T1000 (cell line): ENCODE measurements around the gene WDR90.

Source experiments
- DNase-seq: peaks from one replicate; lab custom pipeline; 2025; ENCODE audit warnings: mixed read lengths; lab: John Stamatoyannopoulos, UW

The WDR90 gene

DNA sequence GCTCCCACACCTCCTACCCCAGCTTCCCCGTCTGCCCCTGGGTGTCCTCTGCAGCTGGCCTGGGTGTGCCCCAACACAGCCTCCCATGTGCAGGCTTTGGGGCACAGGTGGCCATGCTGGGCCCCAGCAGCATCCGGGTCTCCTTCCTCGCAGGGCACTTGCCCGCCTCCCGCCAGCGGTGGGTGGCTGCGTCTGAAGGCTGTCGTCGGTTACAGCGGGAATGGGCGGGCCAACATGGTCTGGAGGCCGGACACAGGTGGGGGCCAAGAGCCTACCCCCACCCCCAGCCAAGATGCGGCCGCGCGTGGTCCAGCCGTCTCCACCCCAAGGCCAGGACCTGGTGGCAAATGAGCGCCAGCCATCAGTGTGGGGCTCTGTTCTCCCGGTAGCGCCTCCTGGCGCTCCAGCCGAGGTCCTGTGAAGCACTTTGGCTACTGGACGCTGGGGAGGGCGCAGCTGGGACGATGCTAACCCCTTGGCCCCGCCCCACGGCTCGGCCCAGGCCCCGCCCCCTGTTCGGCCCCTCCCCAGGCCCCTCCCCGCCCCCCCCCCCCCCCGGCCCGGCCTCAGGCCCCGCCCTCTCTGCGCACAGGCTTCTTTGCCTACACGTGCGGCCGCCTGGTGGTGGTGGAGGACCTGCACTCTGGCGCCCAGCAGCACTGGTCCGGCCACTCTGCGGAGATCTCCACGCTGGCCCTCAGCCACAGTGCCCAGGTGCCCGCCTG lies 11.5 kb downstream of the WDR90 start:
- peak; percentile 80 for DNase-seq

DNA sequence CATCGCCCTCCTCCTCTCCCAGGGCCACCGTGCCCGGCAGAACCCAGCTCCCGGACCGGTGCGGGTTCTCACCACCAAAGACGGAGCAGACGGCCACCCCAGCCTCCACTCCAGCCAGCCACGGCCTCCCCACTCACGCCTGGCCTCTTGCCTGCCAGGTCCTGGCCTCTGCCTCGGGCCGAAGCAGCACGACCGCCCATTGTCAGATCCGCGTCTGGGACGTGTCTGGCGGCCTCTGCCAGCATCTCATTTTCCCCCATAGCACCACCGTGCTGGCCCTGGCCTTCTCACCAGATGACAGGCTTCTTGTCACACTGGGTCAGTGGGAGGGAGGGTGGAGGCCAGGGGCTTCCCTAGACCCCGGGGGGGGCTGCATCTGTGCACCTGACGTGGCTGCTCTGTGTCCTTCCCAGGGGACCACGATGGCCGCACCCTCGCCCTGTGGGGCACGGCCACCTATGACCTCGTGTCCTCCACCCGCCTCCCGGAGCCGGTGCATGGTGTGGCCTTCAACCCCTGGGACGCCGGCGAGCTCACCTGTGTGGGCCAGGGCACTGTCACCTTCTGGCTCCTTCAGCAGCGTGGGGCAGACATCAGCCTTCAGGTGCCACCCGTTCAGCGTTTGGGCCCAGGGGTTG lies 12.1 kb downstream of the WDR90 start:
- DNase-seq: no peak

DNA sequence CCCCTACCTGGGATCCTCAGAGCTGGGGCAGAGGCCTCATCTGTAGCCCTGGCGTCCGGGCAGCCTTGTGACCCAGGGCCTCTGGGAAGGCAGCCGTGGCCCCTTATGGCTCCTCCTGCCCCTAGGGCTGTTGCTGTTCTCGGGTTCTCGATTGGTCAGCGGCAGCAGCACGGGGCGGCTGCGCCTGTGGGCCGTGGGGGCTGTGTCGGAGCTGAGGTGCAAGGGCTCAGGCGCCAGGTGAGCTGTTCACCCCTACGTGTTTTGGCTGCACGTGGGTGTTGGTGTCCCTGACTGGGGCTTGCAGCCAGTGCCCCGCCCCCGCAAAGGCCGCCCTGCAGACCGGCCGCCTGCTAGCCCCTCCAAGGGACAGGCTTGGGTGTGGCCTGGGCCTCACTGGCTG lies 12.9 kb downstream of the WDR90 start:
- no peak for DNase-seq

DNA sequence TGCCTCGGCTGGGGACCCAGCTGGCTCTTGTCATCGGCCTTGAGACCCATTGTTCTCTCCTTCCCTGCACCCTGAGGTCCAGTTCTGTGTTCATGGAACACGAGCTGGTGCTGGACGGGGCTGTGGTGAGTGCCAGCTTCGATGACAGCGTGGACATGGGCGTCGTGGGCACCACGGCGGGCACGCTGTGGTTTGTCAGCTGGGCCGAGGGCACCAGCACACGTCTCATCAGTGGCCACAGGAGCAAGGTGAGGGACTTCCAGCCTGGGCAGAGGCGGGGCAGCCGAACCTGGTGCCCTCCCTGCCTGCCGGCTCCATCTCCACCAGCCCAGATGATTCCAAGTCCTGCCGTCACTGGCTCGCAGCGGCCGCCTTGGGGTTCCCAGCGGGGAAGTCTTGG lies 13.4 kb downstream of the WDR90 start:
- no peak for DNase-seq

DNA sequence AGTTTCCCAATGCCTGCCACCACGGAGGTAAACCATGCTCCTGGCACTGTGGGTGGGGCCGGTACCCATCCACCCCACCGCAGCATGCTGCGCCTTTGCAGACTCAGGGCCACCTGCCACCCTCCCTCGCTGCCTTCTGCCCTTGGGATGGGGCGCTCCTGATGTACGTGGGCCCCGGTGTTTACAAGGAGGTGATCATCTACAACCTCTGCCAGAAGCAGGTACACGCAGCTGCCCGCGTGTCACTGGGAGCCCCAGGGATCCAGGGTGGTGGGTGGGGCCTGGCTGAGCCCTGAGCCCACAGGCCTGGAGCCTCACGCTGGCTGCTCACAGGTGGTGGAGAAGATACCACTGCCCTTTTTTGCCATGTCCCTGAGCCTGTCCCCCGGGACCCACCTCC lies 17.4 kb downstream of the WDR90 start:
- DNase-seq: no peak

DNA sequence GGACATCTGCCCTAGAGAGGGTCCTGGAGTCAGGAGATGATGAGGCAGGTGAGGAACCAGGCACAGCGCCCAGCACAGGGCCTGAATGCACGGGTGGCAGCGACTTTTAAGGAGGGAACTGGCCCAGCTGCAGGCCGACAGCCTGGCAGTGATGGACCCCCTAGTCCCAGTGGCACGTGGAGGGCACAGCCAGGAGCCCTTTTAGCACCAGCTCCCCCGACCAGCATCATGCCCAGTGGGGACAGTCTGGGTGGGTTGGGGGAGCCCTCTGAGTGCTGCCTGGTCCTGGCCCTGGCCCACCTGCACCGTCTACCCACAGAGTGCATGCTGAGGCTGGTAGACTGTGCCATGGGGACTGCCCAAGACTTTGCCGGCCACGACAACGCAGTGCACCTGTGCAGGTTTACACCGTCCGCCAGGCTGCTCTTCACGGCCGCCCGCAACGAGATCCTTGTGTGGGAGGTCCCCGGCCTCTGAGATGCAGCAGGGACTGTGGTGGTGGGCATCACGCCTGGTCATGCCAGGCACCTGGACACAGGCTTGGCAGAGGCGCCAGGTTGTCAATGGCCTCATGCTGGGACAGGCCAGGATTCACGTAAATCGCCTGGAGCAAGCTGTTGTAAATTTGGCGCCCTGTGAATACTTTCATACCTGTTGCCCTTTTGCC lies 18.1 kb downstream of the WDR90 start:
- DNase-seq: no peak

DNA sequence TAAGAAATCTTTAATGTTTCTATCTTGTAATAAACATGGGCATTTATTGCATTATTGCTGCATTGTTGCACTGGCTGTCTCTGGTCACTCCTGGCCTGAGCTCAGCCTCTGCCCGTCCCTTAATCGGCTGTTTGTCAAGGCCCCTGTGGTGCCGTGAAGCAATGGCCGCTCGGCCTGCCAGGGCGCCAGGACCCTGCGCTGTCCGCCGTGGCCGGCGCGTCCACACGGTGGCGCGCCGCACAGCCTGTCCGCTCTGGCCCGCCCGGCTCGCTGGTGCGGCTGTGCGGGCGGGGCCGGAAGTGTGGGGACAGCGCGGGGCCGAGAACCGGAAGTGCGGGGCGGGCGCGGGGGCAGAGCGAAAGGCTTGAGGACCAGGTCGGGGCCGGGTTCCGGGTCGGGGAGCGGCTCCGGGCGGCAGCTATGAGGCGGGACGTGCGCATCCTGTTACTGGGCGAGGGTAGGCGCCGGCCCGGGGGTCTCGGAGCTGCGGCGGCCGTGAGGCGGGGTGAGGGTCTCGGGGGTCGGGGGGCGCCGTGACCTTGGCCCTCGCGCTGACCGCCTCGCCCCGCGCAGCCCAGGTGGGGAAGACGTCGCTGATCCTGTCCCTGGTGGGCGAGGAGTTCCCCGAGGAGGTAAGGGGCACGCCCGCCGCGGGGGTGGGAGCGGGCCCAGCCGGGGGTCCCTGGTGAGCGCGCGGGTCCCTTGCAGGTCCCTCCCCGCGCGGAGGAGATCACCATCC lies 18.8 kb downstream of the WDR90 start, which contains the start of gene RHOT2:
Gene RHOT2, plus strand, starts transcription at position 353 of the 739 bp plus-strand sequence. Its CDS starts 68 bp downstream, at position 421.
- DNase-seq: peak; percentile 86

DNA sequence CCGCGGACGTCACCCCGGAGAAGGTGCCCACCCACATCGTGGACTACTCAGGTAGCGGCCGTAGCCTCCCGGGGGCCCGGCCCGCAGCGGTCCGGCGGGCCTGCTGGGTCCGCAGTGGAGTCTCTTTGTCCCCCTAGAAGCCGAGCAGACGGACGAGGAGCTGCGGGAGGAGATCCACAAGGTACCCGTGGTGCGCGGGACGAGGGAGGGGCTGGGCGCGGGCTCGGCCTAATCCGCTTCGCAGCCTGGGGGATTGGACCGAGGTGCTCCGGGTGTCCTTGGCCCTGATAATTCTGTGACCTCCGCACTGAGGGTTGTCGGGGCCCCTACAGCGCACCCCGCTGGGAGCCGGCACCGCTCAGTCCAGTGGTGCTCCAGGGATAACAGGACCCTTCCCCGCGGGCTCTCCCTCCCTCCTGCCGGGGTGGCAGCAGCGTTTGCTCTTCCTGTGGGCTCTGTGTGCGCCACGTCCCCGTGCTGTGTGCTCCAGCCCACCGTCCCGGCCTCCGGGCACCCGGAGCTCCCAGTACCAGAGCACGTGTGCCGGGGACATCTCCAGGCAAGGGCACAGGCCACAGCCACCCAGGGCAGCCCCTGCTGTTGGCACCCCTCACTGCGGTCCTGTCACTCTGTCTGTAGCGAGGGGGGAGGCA lies 19.5 kb downstream of the WDR90 start:
- DNase-seq: no peak

DNA sequence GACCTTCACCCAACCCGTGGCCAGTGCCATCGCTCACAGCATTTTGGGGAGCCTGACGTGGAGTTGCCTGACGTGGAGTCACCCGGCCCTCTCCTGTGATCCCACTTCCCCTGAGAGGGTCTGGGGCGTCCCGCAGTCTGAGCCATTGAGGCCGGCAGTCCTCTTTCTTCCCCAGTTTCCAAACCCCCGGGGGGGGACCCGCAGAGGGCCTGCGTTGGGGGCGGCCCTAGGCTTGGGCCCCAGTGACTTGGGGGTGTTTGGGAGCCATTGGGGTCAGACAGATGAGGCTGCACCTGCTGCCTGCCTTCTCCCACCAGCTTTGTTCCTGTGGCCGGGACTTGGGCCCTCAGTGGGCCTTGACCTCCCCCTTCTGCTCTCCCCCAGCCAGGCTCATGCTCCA lies 20.5 kb downstream of the WDR90 start:
- no peak for DNase-seq

DNA sequence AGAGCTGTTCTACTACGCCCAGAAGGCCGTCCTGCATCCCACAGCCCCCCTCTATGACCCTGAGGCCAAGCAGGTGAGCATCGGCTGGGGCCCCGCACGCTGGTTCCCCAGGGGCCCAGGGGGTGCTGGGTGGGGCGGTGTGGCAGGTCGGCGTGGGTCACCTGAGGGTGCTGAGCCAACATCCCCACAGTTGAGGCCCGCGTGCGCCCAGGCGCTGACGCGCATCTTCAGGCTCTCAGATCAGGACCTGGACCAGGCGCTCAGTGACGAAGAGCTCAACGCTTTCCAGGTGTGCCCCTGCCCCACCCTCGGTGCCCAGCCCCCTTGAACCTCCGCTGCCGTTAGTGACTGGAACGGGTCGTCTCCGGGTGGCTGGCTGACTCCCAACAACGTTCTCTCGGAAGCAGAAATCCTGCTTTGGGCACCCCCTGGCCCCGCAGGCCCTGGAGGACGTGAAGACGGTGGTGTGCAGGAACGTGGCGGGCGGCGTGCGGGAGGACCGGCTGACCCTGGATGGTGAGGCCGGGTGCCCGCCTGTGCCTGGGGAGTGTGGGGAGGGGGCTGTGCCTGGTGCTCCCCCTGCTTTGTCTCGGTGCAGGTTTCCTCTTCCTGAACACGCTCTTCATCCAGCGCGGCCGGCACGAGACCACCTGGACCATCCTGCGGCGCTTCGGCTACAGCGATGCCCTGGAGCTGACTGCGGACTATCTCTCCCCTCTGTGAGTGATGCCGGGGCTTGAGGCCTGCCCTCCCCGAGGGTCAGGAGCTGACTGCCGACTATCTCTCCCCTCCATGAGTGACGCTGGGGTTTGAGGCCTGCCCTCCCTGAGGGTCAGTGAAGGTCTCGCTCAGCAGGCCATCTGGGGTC lies 21.6 kb downstream of the WDR90 start:
- no peak for DNase-seq

DNA sequence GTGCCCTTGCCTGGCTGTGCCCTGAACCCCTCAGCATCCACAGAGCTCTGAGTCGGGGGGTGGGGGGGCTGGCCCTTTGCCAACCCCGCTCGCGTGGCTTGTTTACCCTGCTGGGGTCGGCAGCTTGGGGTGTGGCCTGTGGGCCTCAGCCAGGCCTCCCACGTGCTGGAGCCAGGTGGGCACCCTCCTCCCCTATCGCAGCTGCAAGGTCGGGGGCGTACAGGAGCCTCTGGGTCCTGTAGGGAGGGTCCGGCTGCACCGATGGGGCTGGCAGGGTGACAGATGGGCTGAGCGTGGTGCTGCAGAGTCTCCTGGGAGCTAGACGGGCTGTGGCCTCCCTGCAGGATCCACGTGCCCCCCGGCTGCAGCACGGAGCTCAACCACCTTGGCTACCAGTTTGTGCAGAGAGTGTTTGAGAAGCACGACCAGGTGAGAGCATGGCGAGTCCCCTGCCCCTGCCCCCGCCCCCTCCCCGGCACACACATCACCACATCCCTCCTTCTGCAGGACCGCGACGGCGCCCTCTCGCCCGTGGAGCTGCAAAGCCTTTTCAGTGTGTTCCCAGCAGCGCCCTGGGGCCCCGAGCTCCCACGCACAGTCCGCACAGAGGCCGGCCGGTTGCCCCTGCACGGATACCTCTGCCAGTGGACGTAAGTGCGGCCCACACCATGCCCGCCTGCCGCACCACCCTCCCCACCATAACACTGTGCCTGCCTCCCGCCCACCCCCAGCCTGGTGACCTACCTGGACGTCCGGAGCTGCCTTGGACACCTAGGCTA lies 22.4 kb downstream of the WDR90 start:
- DNase-seq: no peak

DNA sequence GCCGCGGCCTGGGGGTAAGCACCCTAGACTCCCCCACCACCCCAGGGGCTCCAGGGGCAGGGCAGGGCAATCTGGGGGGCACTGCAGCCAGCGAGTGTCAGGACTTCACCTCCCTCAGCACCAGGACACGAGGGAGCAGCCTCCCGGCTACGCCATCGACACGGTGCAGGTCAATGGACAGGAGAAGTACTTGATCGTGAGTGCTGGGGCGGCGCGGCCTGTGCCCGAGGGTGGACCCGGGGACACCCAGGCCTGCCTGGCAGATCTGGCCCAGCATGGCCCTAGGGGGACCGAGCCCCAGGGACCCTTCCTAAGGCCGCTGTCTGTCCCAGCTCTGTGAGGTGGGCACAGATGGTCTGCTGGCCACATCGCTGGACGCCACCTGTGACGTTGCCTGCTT lies 23.2 kb downstream of the WDR90 start:
- no peak for DNase-seq

DNA sequence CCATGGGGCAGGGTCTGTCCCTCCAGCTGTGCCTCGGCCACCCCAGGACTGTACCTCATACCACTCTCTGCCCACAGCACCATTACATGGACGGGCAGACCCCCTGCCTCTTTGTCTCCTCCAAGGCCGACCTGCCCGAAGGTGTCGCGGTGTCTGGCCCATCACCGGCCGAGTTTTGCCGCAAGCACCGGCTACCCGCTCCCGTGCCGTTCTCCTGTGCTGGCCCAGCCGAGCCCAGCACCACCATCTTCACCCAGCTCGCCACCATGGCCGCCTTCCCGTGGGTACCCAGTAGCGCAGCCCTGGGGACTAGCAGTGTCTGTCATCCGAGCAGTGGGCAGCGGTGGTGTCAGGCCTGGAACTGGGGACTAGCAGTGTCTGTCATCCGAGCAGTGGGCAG lies 23.7 kb downstream of the WDR90 start:
- no peak for DNase-seq

DNA sequence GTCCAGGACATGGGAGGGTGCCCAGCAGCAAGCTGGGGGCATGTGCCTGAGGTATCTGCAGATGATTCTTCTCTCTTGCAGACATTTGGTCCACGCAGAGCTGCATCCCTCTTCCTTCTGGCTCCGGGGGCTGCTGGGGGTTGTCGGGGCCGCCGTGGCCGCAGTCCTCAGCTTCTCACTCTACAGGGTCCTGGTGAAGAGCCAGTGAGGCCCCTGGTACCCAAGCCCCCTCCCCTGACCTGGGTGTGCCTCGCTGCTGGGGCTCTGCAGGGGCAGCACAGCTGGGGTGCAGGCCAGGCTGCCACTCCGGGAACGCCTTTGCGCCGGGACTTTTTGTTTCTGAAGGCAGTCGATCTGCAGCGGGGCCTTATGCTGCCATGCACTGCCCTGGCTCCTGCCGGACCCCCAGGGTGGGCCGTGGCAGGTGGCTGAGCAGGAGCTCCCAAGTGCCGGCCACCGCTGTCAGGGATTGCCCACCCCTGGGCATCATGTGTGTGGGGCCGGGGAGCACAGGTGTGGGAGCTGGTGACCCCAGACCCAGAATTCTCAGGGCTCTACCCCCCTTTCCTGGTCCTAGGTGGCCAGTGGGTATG lies 24.3 kb downstream of the WDR90 start:
- no peak for DNase-seq

DNA sequence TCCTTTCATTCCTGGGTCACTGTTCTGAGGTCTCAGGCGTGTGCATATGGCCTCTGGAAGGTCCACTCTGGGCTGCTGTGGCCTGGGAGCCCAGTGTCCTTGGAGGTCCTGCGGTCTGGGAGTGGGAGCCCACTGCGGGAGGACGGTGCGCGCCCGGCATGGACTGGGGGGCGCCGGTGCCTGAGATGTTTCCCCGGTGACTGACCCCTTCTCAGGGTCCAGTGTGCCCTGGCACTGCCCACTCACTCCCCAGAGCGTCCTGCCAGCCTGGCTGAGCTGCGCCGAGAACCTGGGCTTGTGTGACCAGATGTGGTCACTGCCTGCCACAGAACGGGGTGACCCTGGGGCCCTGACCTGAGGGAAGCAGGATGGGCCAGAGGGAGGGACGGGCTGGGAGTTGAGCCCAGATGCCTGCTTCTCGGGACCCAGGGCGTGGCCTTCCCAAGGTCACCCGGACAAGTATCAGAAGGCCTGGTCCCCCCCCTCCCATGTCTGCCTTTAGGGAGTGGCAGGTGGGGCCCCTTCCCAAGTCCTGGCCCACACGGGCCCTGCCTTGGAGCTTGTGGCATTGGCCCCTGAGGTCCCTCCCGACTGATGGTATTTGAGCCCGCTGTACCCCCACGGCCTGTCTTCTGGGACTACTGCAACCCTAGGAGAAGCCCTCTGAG lies 25.2 kb downstream of the WDR90 start:
- DNase-seq: no peak

DNA sequence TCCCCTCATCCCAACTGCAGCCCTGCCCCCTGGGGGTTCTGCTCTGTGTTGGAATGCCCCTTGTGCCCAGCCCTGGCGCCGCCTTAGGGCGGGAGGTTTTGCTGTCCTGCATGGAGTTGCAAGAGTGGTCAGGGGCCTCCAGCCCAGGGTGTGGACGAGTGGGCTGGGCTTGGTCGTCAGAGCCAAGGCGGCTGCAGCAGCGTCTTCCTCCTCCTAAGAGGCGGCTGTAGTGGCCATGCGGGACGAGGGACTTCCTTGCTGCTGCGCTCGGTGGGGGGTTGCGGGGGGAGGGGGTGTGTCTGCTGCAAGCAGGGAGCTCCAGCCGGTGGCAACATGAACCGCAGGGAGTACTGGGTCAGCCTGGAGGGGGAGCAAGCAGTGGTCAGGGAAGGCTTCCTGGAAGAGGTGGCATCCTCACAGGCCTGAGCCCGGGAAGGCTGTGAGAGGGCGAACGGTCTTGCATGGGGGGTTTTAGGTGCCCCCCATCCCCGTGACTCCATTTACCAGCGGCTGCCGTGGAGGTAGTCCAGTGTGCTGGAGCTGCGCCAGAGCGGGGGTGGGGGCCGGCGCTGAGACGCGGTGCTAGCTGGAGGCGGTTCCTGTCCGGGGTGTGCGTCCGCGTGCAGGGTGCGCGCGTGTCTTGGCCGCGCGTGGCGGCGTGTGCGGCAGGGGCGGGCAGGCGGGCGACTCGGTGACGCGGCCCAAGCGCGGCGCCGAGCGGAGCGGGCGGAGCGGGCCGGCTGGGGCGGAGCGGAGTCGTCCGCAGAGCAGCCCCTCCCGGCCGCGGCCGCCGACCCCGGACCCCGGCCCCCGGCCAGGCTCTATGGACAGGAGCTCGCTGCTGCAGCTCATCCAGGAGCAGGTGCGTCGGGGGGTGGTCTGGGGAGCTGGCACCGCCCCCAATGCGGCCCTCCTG lies 26.1 kb downstream of the WDR90 start, which contains the start of gene RHBDL1:
Gene RHBDL1, plus strand, starts transcription at position 704 of the 916 bp plus-strand sequence. Its CDS starts 120 bp downstream, at position 824.
- no peak for DNase-seq

DNA sequence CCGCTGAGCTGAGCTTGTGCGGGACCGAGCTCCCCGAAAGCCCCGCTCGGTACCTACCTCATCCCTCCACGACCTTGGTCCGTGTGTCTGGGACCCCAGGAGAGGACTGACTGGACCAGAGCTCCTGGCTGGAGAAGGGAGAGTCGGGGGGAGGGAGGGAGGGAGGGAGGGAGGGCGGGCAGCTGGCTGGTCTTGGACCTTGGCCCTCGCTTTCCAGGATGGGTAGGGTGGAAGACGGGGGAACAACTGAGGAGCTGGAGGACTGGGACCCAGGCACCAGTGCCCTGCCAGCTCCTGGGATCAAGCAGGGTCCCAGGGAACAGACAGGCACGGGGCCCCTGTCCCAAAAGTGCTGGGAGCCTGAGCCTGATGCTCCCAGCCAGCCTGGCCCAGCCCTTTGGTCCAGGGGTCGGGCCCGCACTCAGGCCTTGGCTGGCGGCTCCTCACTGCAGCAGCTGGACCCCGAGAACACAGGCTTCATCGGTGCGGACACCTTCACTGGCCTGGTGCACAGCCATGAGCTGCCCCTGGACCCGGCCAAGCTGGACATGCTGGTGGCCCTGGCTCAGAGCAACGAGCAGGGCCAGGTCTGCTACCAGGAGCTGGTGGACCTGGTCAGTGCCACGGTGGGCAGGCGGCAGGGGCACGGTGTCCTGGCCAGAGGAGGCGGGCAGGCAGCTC lies 26.9 kb downstream of the WDR90 start:
- no peak for DNase-seq

DNA sequence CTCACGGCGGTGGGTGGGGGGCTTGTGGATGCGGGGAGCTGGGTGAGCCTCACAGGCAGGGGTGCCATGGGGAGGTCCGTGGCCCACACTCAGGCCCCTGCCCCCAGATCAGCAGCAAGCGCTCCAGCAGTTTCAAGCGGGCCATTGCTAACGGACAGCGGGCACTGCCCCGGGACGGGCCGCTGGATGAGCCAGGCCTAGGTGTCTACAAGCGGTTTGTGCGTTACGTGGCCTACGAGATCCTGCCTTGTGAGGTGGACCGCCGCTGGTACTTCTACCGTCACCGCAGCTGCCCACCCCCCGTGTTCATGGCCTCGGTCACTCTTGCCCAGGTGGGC lies 27.4 kb downstream of the WDR90 start:
- DNase-seq: no peak
